CD4-positive, alpha-beta T cell (primary cell): ENCODE results near the gene MUSTN1. TPM values are rescaled to one million over a fixed set of nuclear protein-coding genes. Genes with fewer than 3 reads are reported as not detected.

Experiments used
- ATAC-seq: fragments of 200-7000 bp; cut with Tn5 transposase; one replicate; pipeline ENCODE4 v1.10.0; 2022; ENCODE audit warnings: mild to moderate bottlenecking; ENCODE audit not compliant: poor library complexity
- CTCF ChIA-PET: fragments of 350-600 bp; sonication (Branson Sonifier 250); formaldehyde crosslinking; loops from one replicate; lab custom pipeline; 2021; ENCODE audit warnings: antibody characterized with exemption, inconsistent platforms; lab: Charles Lee
- POLR2A ChIA-PET: fragments of 350-600 bp; sonication (Branson Sonifier 250); formaldehyde crosslinking; loops from one replicate; lab custom pipeline; 2021; ENCODE audit warnings: antibody characterized with exemption, inconsistent platforms; lab: Charles Lee
- DNase-seq, 14 experiments: peaks; one replicate each; pipeline ENCODE4 v3.0.0-alpha.2; 2013 to 2020; ENCODE audit warnings: mixed read lengths in 2 of 14
- H3K27ac ChIP-seq, 2 donors: one replicate each; pipeline versions ENCODE4 v1.5.1 to v1.7.0; 2013; ENCODE audit warnings: low read length in 2 of 2, low read depth in 1 of 2, mild to moderate bottlenecking in 1 of 2
- H3K27me3 ChIP-seq, 2 experiments: 1 replicate in 1 of 2; 2 replicates in 1 of 2; pipeline versions ENCODE4 v1.6.1 to v1.7.0; 2013; ENCODE audit warnings: low read length in 2 of 2, control low read depth in 1 of 2, mild to moderate bottlenecking in 1 of 2, moderate library complexity in 1 of 2; ENCODE audit not compliant: insufficient read depth in 2 of 2, control insufficient read depth in 1 of 2
- H3K36me3 ChIP-seq: one replicate; pipeline ENCODE4 v1.6.1; 2013; ENCODE audit warnings: low read length, control low read depth; ENCODE audit not compliant: insufficient read depth
- H3K4me1 ChIP-seq: one replicate; pipeline ENCODE4 v1.6.1; 2013; ENCODE audit warnings: low read length, control low read depth; ENCODE audit not compliant: insufficient read depth
- H3K4me3 ChIP-seq: one replicate; pipeline ENCODE4 v1.5.1; 2013; ENCODE audit warnings: mild to moderate bottlenecking, low read length, moderate library complexity
- H3K9me3 ChIP-seq, 2 experiments: 1 replicate in 1 of 2; 2 replicates in 1 of 2; pipeline versions ENCODE4 v1.6.1 to v1.7.0; 2013; ENCODE audit warnings: low read length in 2 of 2, mild to moderate bottlenecking in 2 of 2, control low read depth in 1 of 2, moderate library complexity in 1 of 2; ENCODE audit not compliant: control insufficient read depth in 1 of 2, insufficient read depth in 1 of 2
- H3K27ac Mint-ChIP-seq: one replicate; pipeline ENCODE4 v1.8.0; 2020; ENCODE audit warnings: mixed read lengths
- H3K27me3 Mint-ChIP-seq: one replicate; pipeline ENCODE4 v1.8.0; 2021; ENCODE audit warnings: mixed read lengths
- H3K36me3 Mint-ChIP-seq: one replicate; pipeline ENCODE4 v1.8.0; 2021; ENCODE audit warnings: low read depth, mixed read lengths
- H3K4me1 Mint-ChIP-seq: one replicate; pipeline ENCODE4 v1.8.0; 2021; ENCODE audit warnings: low read depth, mixed read lengths
- H3K4me3 Mint-ChIP-seq: one replicate; pipeline ENCODE4 v1.8.0; 2020; ENCODE audit warnings: mild to moderate bottlenecking, mixed read lengths
- H3K9me3 Mint-ChIP-seq: one replicate; pipeline ENCODE4 v1.8.0; 2020; ENCODE audit warnings: mixed read lengths
- CTCF ChIP-seq: fragments of 200-600 bp; IDR thresholded peaks from one replicate; pipeline ENCODE4 v1.8.0; 2022; ENCODE audit warnings: antibody characterized with exemption, mild to moderate bottlenecking
- intact Hi-C, 2 experiments: fragments of 100-400 bp; cut with DNase I in 1 of 2; cut with micrococcal nuclease in 1 of 2; formaldehyde crosslinking; loops; one replicate each; pipeline versions ENCODE4 v1.15.1 to v1.9.0; 2023 to 2025; cut with DNase I, micrococcal nuclease
- total RNA-seq, 174 experiments: library from RNA in 2 of 174; stranded (reverse) in 2 of 174; gene quantifications; one replicate each; pipeline ENCODE4 v1.2.3 and lab custom pipeline; 2021 to 2026

MUSTN1 gene
- total RNA-seq, 2 experiments from 2014 or later, result 10.7 to 11.3 TPM

- H3K9me3 ChIP-seq, result no peaks in the 10 kb centered on the region
- H3K36me3 Mint-ChIP-seq, result peaks cover 41% of the 10 kb centered on the region
- ATAC-seq, result no peak
- peaks cover 8% of the 10 kb centered on the region for H3K36me3 ChIP-seq
- CTCF ChIA-PET, result no interaction called here
- TF ChIP-seq CTCF, result no peak
- POLR2A ChIA-PET, result no interaction called here
- no peak overlapping the region for H3K4me3 ChIP-seq
- no peak overlapping the region for H3K4me3 Mint-ChIP-seq
- H3K4me1 Mint-ChIP-seq, result peaks cover 16% of the 10 kb centered on the region
- H3K27ac Mint-ChIP-seq, result no peak overlapping the region
- H3K4me1 ChIP-seq, result peaks cover 9% of the 10 kb centered on the region
- H3K9me3 Mint-ChIP-seq, result no peaks in the 10 kb centered on the region
- intact Hi-C loops, result no loop called here
- no peaks in the 10 kb centered on the region for H3K27me3 ChIP-seq
- no peak for DNase-seq
- no peak overlapping the region for H3K27ac ChIP-seq
- no peaks in the 10 kb centered on the region for H3K27me3 Mint-ChIP-seq
Measured at GRCh38 chr3:52880474-52880873, 45.7 kb upstream of the MUSTN1 start.

- H3K36me3 ChIP-seq, result peaks cover 4% of the 10 kb centered on the region
- H3K27me3 ChIP-seq, result no peaks in the 10 kb centered on the region
- H3K4me3 ChIP-seq, result no peak overlapping the region
- Mint-ChIP-seq H3K4me1 (peaks cover 20% of the 10 kb centered on the region), H3K36me3 (peaks cover 37% of the 10 kb centered on the region), H3K4me3 (no peak overlapping the region), H3K27me3 (no peaks in the 10 kb centered on the region), H3K9me3 (no peaks in the 10 kb centered on the region), H3K27ac (no peak overlapping the region)
- no peak overlapping the region for H3K27ac ChIP-seq
- no peak for DNase-seq
- peaks cover 13% of the 10 kb centered on the region for H3K4me1 ChIP-seq
- ChIA-PET CTCF (no interaction called here), POLR2A (interaction anchor here (1.3 kb wide), 1 partner anchor 12 kb away, joined by 3 read pairs; no protein-coding TSS in a partner anchor)
- no peaks in the 10 kb centered on the region for H3K9me3 ChIP-seq
- intact Hi-C loops, result no loop called here
- no peak for TF ChIP-seq CTCF
- no peak for ATAC-seq
Measured at GRCh38 chr3:52880047-52880446, 45.2 kb upstream of the MUSTN1 start.

- H3K27ac Mint-ChIP-seq, result no peak overlapping the region
- no peak overlapping the region for H3K4me3 ChIP-seq
- POLR2A ChIA-PET, result interaction anchor here (1.3 kb wide), 1 partner anchor 12 kb away, joined by 3 read pairs; no protein-coding TSS in a partner anchor
- no peaks in the 10 kb centered on the region for H3K27me3 Mint-ChIP-seq
- no peak for TF ChIP-seq CTCF
- H3K27ac ChIP-seq, result no peak overlapping the region
- ATAC-seq (no peak), DNase-seq (no peak)
- CTCF ChIA-PET, result no interaction called here
- peaks cover 35% of the 10 kb centered on the region for H3K36me3 Mint-ChIP-seq
- peaks cover 4% of the 10 kb centered on the region for H3K36me3 ChIP-seq
- H3K9me3 ChIP-seq, result no peaks in the 10 kb centered on the region
- peaks cover 18% of the 10 kb centered on the region for H3K4me1 ChIP-seq
- intact Hi-C loops, result no loop called here
- peaks cover 25% of the 10 kb centered on the region for H3K4me1 Mint-ChIP-seq
- H3K27me3 ChIP-seq, result no peaks in the 10 kb centered on the region
- no peak overlapping the region for H3K4me3 Mint-ChIP-seq
- H3K9me3 Mint-ChIP-seq, result no peaks in the 10 kb centered on the region
Measured at GRCh38 chr3:52879581-52879980, 44.8 kb upstream of the MUSTN1 start.
